Nucleus accumbens (tissue), 56 donors: ENCODE data around the gene PIGW.
"Not testable (repeated sequence)": the region's sequence is repeated elsewhere in the genome, so short reads cannot be mapped to it uniquely, and the experiment has no call there.

Source experiments
- DNase-seq, 56 donors: peaks; one replicate each; lab custom pipeline; 2025; lab: John Stamatoyannopoulos, UW

Gene PIGW

GRCh38 chr17:36507266-36507665, 27.5 kb upstream of the PIGW start:
- no peak for DNase-seq

DNA sequence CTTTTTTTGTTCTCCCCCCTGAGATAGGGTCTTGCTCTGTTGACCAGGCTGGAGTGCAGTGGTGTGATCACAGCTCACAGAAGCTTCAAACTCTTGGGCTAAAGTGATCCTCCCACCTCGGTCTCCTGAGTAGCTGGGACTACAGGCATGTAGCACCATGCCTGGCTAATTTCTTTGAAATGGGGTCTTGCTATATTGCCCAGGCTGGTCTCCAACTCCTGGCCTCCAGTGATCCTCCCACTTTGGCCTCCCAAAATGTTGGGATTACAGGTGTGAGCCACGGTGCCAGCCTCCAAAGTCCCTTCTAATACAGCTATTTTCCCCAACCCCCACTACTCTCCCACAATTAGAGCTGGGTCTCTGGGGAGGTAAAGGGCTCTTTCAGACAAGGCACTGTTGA, 26.3 kb upstream of the PIGW start:
- DNase-seq, result not testable (repeated sequence)

- no peak for DNase-seq
Measured at GRCh38 chr17:36509272-36509985, 25.4 kb upstream of the PIGW start.

- no peak for DNase-seq
Measured at GRCh38 chr17:36510636-36511035, 24.2 kb upstream of the PIGW start.

DNA sequence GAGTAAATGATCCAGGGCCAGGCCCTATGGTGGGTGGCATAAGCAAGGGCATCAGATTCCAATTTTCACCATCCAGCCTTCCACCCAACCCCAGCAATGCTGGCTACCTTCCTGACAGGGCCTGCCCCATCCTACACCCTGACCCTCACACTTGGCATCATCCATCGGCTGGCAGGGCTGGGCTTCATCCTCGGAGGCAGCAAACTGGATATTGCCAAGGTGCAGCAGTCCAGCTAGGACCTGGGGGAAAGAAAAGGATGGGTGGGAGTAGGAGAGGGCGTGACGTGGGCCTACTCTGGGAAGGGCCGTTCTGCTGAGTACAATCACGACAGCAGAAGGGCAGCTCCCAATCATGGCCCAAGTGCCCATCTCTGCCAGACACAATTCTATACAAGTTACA, 23.6 kb upstream of the PIGW start:
- no peak for DNase-seq

DNA sequence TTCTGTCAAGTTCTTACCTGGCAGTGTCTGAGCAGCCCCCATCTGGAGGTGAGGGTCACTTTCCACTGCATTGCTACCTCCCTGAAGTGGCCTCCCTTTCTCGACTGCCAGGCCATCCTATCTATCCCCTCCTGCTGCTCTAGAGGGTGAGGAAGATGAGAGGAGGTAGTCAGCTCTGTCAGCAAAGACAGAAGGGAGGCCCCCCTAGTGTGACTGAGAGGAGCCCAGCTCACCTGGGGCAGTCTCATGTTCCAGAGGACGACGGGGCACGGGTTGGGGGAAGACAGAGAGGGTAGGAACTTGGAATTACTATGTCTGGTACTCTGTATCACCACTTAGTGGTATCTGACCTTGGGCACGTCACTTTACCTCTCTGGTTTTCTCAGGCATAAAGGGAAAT, 22.1 kb upstream of the PIGW start:
- DNase-seq, result no peak

- no peak for DNase-seq
Measured at GRCh38 chr17:36514856-36515255, 19.9 kb upstream of the PIGW start.

- DNase-seq, result no peak
Measured at GRCh38 chr17:36515837-36516236, 18.9 kb upstream of the PIGW start.

DNA sequence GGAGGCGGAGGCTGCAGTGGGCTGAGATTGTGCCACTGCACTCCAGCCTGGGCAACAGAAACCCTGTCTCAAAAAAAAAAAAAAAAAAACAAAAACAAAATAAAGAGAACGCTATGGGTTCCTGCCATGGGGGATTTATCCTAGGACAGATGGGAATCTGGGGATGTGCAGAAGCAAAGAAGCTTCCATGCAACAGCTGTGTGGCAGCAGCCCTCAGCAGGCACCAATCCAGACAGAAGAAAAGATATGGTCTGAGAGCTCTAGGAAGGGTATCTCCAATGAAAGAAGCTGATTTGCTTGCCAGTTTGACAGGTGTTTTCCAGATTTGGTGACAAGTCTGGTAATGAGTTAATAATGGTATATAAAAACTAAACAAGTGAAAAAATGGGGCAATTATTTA, 11.7 kb upstream of the PIGW start:
- DNase-seq, result no peak

DNA sequence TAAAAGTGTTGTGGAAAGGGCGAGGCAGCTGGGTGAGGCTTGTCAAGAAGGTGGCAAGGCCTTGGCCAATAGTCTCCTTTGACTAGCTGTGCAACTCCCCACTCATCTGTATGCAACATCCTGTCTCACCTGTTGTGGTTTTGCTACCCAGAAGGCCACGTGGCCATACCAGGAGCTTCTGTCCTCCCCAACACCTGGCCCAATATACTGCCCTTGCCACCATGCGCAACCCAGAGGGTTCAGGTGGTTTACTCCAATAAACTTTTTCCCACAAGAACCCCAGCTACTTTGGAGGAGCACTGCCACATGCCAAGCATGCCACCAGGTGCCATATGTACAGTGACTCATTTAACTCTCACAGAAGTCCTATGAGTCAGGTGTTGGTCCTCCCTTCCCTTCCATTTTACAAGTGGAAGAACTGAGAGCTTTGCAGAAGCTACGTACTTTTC, 10.3 kb upstream of the PIGW start:
- DNase-seq, result no peak

- DNase-seq, result no peak
Measured at GRCh38 chr17:36525113-36525512, 9.7 kb upstream of the PIGW start.

GRCh38 chr17:36525888-36526287, 8.9 kb upstream of the PIGW start:
- no peak for DNase-seq

- no peak for DNase-seq
Measured at GRCh38 chr17:36527621-36528250, 7.1 kb upstream of the PIGW start.

GRCh38 chr17:36529121-36529520, 5.7 kb upstream of the PIGW start:
- DNase-seq, result peak in 1 of 56 donors; percentile 2

DNA sequence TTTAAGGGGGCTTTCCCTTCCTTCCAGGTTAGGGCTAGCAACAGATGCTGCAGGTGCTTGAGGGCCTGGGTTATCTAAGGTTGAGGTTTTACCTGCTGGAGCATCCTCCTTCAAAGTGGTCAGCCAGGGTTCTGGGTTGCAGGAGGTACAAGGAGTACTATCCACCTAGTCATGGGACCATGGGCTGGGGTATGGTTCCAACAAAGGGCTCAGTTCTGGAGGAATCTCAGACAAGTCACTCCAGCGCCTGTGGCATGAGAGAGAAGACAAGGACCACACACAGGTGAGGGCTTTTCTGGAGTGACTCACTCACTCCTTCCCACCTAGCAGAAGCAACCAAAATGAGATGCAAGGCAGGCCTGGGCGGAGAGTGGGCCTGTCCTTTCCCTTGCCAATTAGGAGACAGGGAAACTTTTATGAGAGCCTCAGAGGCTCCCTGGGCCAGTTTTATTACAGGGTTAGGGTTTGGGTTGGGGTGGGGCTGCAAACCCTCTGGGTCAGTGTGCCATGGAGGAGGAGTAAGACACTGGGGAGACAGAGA, 2.3 kb upstream of the PIGW start:
- no peak for DNase-seq

DNA sequence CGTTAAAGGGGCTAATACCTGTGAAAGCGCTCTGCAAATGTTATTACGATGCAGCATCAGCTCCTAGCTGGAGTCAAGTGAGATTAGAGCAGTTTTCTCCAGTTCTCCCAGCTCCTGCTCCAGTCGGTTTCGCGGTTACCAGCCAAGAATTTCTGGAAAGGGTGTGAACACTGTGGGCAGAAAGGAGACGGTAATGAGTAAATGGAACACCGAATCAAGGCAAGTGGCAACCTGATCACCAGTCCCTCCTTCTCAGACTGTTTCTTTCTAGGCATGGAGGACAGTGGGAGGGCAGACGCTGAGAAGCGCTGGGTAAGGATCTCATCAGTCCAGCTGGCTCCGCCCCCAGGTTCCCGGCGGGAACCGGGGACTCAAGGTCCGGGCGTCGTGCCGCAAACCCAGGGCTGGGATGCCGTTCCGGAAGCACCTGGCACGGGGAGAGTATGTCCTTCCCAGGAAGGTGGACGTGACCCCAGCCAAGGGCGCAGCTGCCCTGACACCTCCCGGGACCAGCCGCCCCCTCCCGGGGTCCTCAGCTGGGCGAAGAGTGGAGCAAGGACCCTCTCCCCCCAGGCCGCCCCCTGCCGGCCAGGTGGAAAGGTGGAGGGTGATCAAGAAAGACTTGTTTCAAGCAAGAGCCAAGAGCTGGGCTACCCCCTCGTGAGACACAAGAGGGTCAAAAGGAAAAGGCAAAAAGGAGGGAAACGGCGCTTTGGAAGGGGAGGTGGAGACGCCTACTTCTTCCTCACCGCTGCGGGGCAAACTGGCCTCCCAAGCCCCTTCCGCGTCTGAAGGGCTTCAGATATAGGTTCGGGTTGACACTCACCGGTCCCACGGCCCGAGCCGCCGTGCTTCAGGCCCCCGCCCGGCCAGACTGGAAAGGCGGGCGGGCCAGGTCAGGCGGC, 600 bp upstream of the PIGW start:
- DNase-seq, result peak in 15 of 56 donors; percentile 5 to 48 (median 26)

DNA sequence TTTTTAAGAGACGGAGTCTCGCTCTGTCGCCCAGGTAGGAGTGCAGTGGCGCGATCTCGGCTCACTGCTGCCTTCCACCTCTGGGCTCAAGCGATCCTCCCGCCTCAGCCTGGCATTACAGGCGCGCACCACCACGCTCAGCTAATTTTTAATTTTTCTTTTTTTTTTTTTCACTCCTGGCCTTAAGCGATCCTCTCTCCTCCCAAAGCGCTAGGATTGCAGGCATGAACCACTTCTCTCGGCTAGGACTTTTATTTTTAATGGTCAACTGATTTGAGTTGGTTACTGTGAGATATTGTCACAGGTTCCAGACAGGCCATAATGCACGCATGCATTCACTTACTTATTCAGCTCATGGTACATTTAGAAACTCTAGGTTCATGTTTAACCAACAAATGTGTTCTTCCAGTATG, 888 bp downstream of the PIGW start:
- no peak for DNase-seq

DNA sequence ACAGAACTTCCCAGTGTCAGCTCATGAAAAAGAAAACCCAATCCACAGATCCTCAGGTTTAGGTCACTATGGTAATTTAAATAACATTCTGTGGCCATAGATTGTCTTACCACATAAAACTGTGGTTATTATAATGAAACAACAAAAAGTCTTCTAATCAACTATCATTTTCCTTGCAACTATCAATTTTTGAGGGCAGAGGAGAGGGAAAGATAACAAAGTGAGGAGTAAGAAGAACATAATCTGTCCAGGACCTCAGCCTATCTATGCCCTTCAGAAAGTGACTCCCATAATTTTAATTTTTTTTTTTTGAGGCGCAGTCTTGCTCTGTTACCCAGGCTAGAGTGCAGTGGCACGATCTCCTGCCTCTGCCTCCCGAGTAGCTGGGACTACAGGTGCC, 5.9 kb downstream of the PIGW start:
- no peak for DNase-seq

GRCh38 chr17:36542755-36543154, 8.0 kb downstream of the PIGW start:
- no peak for DNase-seq

DNA sequence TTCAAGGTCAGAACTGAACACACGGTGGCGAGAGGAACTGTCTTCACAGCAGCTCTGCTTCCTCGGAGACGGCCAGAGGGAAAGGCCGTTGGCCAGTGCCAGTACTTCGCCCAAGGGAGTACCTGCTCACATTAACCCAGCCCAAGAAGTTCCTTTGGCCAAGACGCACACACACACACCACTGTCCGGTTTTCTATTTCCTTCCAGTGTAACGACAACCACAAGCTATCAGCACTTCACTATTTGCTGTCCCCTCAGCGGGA, 9.2 kb downstream of the PIGW start:
- peak in 22 of 56 donors; percentile 6 to 46 (median 30) for DNase-seq
